Nephron (organoid): ENCODE measurements around the gene RAB8A.

Experiments used
- H3K27ac Mint-ChIP-seq, 3 experiments: 2 replicates each; pipeline ENCODE4 v1.8.0; 2020; ENCODE audit warnings: mixed read lengths in 3 of 3, mild to moderate bottlenecking in 2 of 3, moderate library complexity in 1 of 3
- H3K27me3 Mint-ChIP-seq: 2 replicates; pipeline ENCODE4 v1.8.0; 2021; ENCODE audit warnings: low read depth, mild to moderate bottlenecking, moderate library complexity, mixed read lengths
- H3K36me3 Mint-ChIP-seq: 2 replicates; pipeline ENCODE4 v1.8.0; 2020; ENCODE audit warnings: low read depth, mixed read lengths
- H3K4me1 Mint-ChIP-seq: 2 replicates; pipeline ENCODE4 v1.8.0; 2020; ENCODE audit warnings: mixed read lengths
- H3K4me3 Mint-ChIP-seq, 3 experiments: 2 replicates each; pipeline ENCODE4 v1.8.0; 2020; ENCODE audit warnings: mild to moderate bottlenecking in 3 of 3, mixed read lengths in 3 of 3, moderate library complexity in 2 of 3
- H3K9me3 Mint-ChIP-seq: 2 replicates; pipeline ENCODE4 v1.8.0; 2020; ENCODE audit warnings: mixed read lengths
- TF ChIP-seq, protein P1 (sequence below), 3 experiments: fragments of 200-600 bp; sonication (generic); IDR thresholded peaks; one replicate each; pipeline ENCODE4 v1.5.0; 2021; ENCODE audit warnings: antibody characterized with exemption in 3 of 3; ENCODE audit not compliant: unreplicated experiment in 3 of 3

RAB8A gene

DNA sequence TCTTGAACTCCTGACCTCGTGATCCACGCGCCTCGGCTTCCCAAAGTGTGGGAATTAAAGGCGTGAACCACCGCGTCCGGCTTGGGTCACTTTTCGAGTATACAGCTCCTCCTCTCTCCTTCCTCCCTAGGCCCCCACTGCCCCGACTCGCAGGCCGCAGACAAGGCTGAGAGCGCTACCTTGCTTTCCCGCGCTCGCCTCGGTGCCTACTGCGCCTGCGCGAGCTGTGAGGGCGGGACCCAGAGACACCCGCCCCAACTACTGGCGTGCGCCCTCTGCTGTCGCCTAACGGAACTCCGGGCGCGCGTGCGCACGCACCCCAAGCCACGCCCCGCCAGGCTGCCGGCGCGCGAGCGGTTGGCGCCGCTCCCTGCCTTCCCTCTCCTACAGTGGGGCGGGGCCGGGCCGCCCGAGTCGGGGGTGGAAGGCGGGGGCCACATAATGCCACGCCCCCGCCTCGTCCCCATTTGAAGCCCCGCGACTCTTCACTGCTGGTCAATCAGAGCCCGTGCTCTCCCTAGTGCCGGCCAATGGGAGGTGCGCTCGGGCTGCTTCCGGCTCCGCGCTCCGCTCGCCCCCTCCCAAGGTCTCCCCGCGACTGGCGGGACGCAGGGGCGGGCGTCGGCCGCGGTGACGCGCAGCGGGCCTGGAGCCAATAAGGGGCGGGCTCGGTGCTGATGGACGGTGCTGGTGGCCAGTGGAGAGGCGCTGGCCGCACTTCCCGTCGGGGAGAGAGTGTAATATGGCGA, at the start of gene RAB8A:
TSS of gene RAB8A (plus strand) at position 730 of the 749 bp plus-strand sequence. CDS start at position 743, 13 bp downstream.
- Mint-ChIP-seq H3K4me1 (peaks cover 18% of the 10 kb centered on the region), H3K27me3 (no peaks in the 10 kb centered on the region), H3K36me3 (peaks cover 4% of the 10 kb centered on the region), H3K9me3 (no peaks in the 10 kb centered on the region), H3K27ac (peak within 1 kb of the TSS; percentile 88 to 94 (median 92)), H3K4me3 (peak within 1 kb of the TSS; percentile 98 to 99 (median 98))
- TF ChIP-seq, protein P1, sequence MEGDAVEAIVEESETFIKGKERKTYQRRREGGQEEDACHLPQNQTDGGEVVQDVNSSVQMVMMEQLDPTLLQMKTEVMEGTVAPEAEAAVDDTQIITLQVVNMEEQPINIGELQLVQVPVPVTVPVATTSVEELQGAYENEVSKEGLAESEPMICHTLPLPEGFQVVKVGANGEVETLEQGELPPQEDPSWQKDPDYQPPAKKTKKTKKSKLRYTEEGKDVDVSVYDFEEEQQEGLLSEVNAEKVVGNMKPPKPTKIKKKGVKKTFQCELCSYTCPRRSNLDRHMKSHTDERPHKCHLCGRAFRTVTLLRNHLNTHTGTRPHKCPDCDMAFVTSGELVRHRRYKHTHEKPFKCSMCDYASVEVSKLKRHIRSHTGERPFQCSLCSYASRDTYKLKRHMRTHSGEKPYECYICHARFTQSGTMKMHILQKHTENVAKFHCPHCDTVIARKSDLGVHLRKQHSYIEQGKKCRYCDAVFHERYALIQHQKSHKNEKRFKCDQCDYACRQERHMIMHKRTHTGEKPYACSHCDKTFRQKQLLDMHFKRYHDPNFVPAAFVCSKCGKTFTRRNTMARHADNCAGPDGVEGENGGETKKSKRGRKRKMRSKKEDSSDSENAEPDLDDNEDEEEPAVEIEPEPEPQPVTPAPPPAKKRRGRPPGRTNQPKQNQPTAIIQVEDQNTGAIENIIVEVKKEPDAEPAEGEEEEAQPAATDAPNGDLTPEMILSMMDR (IDR thresholded peaks at IDR 0.05; ENCODE audit: unreplicated experiment in 3 of 3): peak; percentile 98 to 99 (median 98)

DNA sequence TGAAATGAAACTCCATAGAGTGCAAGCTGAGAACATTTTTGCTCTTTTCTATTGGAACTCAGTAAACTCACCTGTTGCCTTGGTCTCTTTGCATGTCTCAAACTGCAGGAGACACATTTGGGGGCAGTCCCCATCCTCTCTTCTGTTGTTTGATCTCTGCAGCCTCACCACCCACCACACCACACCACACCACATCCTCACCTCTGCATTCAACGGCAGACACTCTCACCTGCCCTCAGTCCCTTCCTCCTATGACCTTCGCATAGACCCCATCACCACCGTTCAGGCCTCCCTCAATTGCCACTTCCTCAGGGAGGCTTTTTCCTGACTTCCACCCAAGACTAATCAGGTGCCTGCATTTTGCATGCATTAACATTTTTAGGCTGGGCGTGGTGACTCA, 49.7 kb upstream of the RAB8A start:
- Mint-ChIP-seq H3K4me1 (no peaks in the 10 kb centered on the region), H3K27me3 (peaks cover 8% of the 10 kb centered on the region), H3K9me3 (peaks cover 20% of the 10 kb centered on the region), H3K36me3 (no peaks in the 10 kb centered on the region), H3K27ac (no peak overlapping the region), H3K4me3 (no peak overlapping the region)
- TF ChIP-seq, protein P1 (IDR thresholded peaks at IDR 0.05; ENCODE audit: unreplicated experiment in 3 of 3): no peak

DNA sequence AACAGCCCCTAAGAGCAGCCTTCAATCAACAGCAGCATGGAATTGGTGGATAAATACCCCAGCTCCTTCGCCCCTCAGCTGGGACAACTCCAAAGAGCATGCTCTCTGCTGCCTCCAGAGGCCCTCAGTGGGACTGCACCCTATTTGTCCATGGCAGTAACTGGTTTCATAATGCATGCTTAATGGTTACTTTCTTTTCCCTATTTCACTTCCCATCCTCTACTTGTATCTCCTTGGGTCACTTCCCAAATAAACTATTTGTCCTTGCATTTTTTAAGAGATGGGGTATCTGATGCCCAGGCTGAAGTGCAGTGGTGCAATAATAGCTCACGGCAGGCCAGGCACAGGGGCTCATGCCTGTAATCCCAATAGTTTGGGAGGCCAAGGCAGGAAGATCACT, 48.9 kb upstream of the RAB8A start:
- no peaks in the 10 kb centered on the region for H3K4me1 Mint-ChIP-seq
- H3K9me3 Mint-ChIP-seq: peaks cover 16% of the 10 kb centered on the region
- H3K36me3 Mint-ChIP-seq: no peaks in the 10 kb centered on the region
- no peak overlapping the region for H3K4me3 Mint-ChIP-seq
- TF ChIP-seq, protein P1 (IDR thresholded peaks at IDR 0.05; ENCODE audit: unreplicated experiment in 3 of 3): peak; percentile 54 to 61 (median 59)
- H3K27ac Mint-ChIP-seq: no peak overlapping the region
- peaks cover 8% of the 10 kb centered on the region for H3K27me3 Mint-ChIP-seq

DNA sequence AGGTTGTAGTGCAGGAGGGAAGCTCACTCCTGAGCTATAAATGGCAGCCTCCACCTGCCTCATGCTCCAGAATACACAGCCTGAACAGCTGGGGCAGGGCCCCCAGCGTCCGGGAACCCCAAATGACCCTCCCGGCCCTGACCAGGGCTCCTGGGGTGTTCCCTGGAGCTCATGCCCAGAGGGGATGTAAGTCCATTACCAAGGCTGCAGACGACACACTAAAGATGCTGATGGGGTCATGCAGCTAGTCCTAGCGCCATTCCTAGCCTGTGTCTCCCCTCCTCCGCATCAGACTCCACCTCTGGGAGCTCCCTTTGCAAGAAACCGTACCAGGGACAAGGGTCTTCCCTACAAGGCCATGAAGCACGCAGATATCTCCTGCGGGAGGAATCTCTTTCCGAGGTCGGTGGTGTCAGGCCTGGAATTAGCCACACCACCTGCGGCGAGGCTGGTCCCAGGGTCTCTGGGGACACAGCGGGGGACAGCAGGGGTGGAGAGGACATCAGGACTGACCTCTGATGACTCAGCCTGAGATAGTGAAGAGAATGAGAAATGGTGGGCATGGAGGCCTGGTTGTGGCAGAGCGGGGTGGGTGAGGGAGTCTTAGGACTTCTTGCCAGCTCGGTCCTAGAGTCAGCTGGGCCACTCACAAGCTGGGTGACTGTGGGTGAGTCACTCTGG, 47.3 kb upstream of the RAB8A start:
- no peak overlapping the region for H3K27ac Mint-ChIP-seq
- peaks cover 8% of the 10 kb centered on the region for H3K27me3 Mint-ChIP-seq
- TF ChIP-seq, protein P1 (IDR thresholded peaks at IDR 0.05; ENCODE audit: unreplicated experiment in 3 of 3): no peak
- no peak overlapping the region for H3K4me3 Mint-ChIP-seq
- H3K4me1 Mint-ChIP-seq: no peaks in the 10 kb centered on the region
- H3K9me3 Mint-ChIP-seq: peaks cover 16% of the 10 kb centered on the region
- H3K36me3 Mint-ChIP-seq: no peaks in the 10 kb centered on the region

DNA sequence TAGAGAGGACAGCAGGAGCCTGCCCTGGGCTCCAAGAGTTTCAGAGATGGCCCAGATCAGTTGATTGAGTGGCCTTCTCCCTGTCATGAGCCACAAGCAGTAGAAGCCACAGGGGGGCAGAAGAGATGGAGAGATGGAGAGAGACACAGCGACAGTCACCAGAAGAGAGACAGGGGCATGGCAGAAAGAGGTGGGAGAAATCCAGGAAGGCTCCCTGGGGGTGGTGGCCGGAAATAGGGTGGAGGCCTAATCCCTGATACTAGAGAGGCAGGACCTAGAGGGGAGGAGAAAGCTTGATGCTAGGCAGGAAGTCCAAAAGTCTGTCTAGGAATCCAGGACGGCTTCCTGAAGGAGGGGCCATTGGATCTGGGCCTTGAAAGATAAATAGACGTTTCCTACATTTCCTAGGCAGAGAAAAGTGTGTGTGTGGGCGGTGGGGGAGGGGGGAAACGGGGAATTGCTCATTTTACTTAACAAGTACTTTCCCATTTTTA, 45.0 kb upstream of the RAB8A start:
- H3K36me3 Mint-ChIP-seq: no peaks in the 10 kb centered on the region

More for the DNA sequence above, 45.0 kb upstream of the RAB8A start:
- Mint-ChIP-seq H3K27ac (peak overlapping the region in 1 of 3 experiments; percentile 71), H3K9me3 (peaks cover 10% of the 10 kb centered on the region), H3K27me3 (peaks cover 8% of the 10 kb centered on the region), H3K4me1 (no peaks in the 10 kb centered on the region), H3K4me3 (no peak overlapping the region)
- TF ChIP-seq, protein P1 (IDR thresholded peaks at IDR 0.05; ENCODE audit: unreplicated experiment in 3 of 3): no peak
